ENCODE measurements around the gene PVALB.

Gene PVALB

DNA sequence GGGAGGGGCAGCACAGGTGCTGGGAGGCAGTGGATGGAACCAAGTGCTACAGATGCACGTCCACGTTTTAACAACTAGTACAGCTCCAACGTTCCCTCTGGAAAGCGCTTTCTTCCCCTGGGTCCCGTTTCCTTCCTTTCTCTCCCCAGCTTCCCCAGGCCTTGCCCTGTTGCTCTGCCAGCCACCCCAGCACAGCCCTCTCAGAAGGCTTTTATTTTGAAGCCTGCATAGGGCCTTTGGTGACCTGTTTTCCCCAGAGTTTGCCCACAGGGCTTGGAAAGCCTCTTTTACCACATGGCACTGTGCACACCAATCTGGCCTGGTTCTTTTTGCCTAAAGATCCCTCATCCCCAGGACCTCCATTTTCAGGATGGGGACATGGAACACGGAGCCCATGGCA, 30.1 kb upstream of the PVALB start:
- no peak for DNase-seq (ENCODE audit: extremely low read depth in 1 of 2, low read depth in 1 of 2)

DNA sequence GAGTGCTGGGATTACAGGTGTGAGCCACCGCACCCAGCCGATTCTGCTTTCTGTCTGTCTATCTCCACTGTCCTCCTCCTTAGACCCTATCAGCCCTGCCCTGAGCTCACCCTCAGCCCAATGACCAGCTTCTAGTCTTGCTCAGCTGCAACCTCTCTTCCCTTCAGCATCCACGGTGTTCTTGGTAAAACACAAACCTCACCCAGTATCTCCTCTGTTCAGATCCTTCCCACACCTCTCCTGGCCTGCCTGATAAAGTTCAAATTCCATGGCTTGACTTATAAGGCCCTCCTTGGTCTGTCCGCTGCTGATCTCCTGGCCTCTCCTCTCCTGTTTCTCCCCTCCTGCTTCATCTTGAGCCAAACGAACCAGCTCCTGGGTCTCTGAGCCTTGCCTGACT, 29.4 kb upstream of the PVALB start:
- no peak for DNase-seq (ENCODE audit: extremely low read depth in 1 of 2, low read depth in 1 of 2)

DNA sequence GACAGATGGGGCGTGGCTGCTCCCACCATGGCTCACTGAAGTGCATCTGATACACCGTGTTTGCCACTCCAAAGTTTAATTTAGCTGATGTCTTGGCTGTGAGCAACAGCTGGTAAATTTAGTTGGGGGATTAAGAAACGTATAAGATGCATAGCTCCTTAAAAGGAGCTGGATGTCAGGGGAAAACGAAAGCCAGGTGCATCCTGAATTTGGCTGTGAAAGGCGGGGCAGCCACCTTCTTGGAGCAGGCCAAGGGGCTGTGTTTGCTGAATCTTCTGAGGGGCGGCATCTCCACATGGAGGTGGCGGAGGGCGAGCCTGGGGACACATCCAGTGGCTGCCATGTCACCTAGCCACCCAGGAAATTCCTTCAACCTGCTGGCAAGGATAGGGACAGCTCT, 23.3 kb upstream of the PVALB start:
- DNase-seq (ENCODE audit: extremely low read depth in 1 of 2, low read depth in 1 of 2) = no peak

DNA sequence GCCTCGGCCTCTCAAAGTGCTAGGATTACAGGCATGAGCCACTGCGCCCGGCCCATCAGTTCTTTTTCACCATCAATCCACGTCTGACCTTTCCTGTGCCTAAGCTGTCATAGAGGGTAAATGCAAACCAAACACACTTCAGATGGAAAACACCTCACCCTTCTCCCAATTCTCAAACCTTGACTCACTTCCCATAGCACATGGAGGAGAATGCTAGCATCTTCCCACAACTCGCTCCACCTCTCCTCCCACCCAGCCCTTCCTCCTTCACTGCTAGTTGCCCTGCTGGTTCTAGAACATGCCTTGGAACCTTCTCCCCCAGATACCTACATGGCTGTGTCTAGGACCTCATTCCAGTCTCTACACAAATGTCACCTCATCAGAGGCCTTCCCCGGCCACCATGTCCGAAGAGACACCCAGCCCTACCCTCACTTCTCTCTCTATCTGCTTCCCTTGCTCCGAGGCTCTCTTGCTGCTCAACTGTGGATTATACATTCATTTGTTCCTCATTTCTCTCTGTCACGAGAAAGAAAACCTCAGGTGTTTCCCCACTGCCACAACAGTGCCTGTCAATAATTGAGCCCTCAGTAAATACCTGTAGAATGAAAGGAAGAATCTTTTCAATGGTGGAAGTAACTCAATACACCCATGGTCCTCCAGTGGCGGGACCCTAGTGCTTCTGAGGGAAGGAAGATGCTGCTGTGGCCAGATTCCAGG, 22.7 kb upstream of the PVALB start:
- no peak for DNase-seq (ENCODE audit: extremely low read depth in 1 of 2, low read depth in 1 of 2)

DNA sequence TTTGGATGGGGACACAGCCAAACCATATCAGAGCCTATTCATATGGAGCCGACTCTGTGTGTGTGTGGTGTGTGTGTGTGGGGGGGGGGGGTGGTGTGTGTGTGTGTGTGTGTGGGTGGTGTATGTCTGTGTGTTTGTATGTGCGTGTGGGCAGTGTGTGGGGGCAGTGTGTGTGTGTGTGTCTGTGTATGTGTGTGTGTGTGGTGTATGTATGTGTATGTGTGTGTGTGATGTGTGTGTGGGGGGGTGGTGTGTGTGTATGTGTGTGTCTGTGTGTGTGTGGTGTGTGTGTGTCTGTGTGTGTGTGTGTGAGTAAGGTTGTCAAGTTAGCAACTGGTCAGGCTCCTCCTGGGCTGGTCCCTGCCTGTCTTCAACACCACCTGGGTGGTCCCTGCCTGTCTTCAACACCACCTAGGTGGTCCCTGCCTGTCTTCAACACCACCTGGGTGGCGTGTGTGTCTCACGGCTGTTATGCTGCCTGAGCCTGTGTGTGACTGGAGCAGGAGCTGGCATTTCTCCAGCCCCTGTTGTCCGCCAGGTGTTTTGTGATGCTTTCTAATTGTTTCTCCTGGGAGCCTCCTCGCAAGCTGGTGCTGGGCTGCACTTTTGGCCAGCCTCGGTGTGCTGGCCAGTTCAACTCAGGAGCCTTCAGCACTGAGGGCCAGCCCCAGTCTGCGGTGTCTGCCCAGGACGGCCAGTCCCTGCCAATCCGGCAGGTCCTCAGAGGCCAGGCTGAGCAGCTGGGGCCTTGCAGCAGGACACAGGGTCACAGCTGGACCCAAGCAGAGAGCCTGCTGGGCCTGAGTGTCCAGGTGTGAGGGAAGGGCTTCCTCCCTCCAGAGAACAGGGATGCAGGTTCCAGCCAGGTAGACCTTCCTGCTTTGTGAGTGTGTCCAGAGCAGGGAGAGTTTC, 21.5 kb upstream of the PVALB start:
- no peak for DNase-seq (ENCODE audit: extremely low read depth in 1 of 2, low read depth in 1 of 2)

DNA sequence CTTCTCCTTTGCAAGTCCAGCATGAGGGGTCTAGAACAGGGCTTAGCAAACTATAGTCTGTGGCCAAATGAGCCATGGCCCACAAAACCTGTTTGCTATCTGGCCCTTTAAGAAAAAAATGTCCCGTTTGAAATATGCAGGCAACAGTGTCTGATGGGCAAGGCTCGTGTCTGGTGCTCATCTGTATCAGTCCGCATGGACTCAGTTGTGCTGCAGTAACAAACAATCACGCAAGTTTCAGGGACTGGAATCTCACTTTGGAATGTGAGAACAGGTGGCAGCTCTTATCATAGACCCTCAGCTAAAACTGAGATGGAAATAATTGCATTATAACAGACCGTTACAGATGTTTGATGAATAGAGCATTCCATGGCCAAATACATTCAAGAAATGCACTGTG, 19.1 kb upstream of the PVALB start:
- DNase-seq (ENCODE audit: extremely low read depth in 1 of 2, low read depth in 1 of 2) = no peak

- DNase-seq (ENCODE audit: extremely low read depth in 1 of 2, low read depth in 1 of 2) = no peak
Measured at GRCh38 chr22:36833073-36833472, 16.2 kb upstream of the PVALB start.

- DNase-seq (ENCODE audit: extremely low read depth in 1 of 2, low read depth in 1 of 2) = no peak
Measured at GRCh38 chr22:36831717-36832116, 14.9 kb upstream of the PVALB start.

- no peak for DNase-seq (ENCODE audit: extremely low read depth in 1 of 2, low read depth in 1 of 2)
Measured at GRCh38 chr22:36831206-36831605, 14.4 kb upstream of the PVALB start.

GRCh38 chr22:36830601-36831000, 13.8 kb upstream of the PVALB start:
- DNase-seq (ENCODE audit: extremely low read depth in 1 of 2, low read depth in 1 of 2) = no peak

- no peak for DNase-seq (ENCODE audit: extremely low read depth in 1 of 2, low read depth in 1 of 2)
Measured at GRCh38 chr22:36829370-36830002, 12.7 kb upstream of the PVALB start.

DNA sequence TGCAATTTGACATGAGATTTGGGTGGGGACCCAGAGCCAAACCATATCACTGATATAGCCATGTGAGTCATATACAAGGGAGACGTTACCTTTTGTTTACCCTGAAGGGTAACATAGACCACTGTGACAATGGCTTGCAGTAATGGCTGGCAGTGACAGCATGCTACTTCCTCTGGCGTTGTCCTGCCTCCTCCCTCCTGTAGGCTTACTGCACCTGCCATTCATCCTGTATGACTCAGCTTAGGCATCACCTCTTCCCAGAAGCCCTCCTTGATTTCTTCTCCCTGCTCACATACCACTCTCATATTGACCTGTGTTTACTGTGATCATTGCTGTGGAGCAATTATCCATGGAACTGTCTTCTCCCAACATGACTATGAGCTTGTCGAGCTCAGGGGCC, 12.0 kb upstream of the PVALB start:
- no peak for DNase-seq (ENCODE audit: extremely low read depth in 1 of 2, low read depth in 1 of 2)

DNA sequence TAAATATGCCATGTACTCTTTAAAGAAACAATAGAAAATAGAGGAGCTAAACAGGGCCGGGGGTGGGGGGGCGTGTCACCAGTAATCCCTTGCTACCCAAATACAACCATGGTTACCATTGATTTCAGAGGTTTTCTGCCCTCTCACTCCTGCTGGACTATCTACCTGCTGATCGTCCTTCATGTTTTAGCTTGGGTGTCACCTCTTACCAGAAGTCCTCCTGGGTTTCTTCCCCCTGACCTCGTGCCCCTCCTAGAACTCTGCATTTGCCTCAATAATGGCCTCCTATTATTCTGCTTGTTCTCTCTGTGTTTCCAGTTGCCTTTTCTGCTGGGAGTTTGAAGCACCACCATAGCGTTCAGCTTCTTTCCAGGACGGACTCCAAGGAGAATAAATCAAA, 9.4 kb upstream of the PVALB start:
- no peak for DNase-seq (ENCODE audit: extremely low read depth in 1 of 2, low read depth in 1 of 2)

DNA sequence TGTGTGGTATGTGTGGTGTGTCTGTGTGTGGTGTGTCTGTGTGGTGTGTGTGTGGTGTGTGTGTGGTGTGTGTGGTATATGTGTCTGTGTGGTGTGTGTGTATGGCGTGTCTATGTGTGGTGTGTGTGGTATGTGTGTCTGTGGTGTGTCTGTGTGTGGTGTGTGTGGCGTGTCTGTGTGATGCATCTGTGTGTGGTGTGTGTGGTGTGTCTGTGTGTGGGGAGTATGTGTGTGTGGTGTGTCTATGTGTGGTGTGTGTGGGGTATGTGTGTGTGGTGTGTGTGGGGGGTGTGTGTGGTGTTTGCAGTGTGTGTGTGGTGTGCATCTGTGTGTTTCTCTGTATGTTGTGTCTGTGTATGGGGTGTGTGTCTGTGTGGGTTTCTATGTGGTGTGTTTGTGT, 7.8 kb upstream of the PVALB start:
- no peak for DNase-seq (ENCODE audit: extremely low read depth in 1 of 2, low read depth in 1 of 2)

DNA sequence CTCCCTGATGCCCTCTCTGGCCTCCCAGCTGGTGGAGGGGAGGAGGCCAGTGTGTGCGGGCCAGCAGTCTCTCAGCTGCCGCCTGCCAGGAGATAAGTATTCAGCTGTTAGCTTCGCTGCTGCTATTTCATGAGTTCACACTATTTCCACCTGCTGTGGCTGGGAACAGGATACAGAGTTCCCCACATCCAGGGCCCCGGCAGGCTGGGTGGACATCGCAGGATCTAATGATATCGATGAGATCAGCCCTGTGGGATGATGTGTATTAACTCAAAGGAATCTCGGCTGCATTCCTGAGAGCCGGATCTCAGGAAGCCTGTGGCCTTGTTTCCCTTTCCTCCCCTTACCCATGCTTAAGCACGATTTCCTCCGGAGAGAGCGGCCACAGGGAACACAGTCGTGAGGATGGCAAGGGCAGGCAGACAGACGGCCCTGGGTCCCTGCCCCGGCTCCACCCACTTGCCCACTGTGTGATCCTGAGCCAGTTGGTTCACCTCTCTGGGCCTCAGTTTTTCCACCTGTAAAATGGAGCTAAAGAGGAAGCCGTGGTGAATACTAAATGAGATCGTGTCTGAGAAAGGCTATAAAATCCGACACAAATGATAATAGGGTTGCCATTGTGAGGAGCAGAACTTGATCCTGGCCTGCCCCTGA, 6.5 kb upstream of the PVALB start:
- DNase-seq (ENCODE audit: extremely low read depth in 1 of 2, low read depth in 1 of 2) = no peak

GRCh38 chr22:36822581-36822980, 5.7 kb upstream of the PVALB start:
- DNase-seq (ENCODE audit: extremely low read depth in 1 of 2, low read depth in 1 of 2) = no peak

DNA sequence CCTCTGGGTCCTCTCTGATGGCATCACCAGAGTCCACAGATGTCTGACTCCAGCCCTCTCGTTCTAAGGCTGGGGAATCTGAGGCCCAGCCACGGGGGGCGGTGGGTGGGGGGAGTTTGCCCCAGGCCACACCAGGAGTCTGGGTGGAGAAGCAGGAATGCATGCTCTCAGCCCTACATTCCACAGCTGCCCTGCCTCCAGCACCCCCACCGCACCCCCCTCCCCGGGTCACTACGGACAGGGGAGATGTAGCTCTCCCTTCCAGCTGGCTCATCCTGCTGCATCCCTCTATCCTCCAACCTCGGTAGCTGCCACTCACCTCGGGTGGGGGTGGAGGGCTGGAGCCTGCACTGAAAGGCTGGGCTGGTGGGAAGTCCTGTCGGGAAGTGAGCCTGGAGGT, 2.3 kb upstream of the PVALB start:
- DNase-seq (ENCODE audit: extremely low read depth in 1 of 2, low read depth in 1 of 2) = no peak

DNA sequence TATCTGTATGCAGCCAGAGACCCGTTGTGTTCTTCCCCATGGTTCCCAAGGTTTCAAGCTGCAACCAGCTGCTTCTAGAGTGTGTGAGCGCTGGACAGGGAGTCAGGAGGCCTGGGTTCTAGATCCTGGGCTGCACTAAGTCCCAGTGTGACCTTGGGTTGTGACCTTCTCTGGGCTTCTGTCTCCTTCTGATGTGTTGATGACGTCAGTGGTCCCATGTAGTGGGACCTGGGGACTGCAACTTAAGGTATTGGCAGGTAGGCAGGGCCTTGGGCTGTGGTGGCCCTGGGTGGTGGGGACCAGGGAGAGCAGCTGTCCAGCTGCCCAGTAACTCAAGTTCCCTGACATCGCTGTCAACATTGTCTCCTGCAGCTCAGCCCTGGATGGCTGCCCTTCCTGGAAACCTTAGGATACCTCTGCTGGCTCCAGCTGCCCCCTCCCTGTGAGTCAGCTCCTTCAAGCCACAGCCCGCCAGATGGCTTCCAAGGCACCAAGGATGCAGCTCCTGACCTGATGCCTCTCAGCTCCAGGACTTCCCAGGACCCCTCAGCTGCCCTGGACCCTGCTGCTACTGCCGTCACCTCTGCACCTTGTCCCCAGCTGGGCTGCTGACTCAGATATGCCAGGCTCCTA, 1.3 kb upstream of the PVALB start:
- no peak for DNase-seq (ENCODE audit: extremely low read depth in 1 of 2, low read depth in 1 of 2)

DNA sequence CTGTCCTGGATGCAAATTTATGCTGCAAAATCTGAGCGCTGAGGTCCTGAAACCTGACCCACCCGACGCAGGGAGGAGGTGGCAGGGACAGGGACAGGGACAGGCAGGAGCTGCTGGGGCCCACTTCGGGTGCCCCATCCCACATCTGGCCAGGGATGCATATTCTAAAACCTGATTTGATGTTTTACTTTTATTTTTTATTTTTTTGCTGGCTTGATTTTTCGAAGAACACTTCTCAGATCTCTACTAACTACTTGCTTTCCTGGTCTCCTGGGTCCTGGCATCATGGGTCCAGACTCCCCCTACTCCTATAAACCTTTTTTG, 652 bp upstream of the PVALB start:
- DNase-seq (ENCODE audit: extremely low read depth in 1 of 2, low read depth in 1 of 2) = no peak

DNA sequence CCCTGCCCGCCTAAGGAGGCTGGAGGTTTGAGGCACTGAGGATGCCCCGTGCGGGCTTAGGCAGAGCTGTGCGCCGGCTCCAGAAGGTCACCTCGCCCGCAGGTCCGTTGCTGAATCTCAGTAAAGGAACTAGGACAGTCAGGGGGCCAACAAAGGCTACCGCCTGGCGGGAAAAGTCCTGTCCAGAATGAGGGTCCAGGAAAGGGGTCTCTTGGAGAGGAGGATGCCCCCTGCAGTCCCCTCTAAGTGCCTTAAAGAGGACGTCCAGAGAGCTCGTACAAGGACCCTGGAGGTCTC, 548 bp downstream of the PVALB start:
- DNase-seq (ENCODE audit: extremely low read depth in 1 of 2, low read depth in 1 of 2) = no peak

Data from activated CD8-positive, alpha-beta memory T cell treated with anti-CD3 and anti-CD28 coated beads for 1 hour (primary cell).